H7 (cell line): ENCODE measurements around the gene SMC2. TPM values are rescaled to one million over a fixed set of nuclear protein-coding genes. Genes with fewer than 3 reads are reported as not detected.

Experiments
- DNase-seq: peaks from one replicate; pipeline ENCODE4 v3.0.0; 2012
- H3K27me3 ChIP-seq: 2 replicates; pipeline ENCODE4 v1.6.0; 2011; ENCODE audit warnings: mild to moderate bottlenecking, low read length; ENCODE audit not compliant: control insufficient read depth, insufficient read depth
- H3K36me3 ChIP-seq: replicated peaks from 2 replicates; pipeline ENCODE4 v1.5.1; 2011; ENCODE audit warnings: low read length; ENCODE audit not compliant: control insufficient read depth, insufficient read depth
- H3K4me3 ChIP-seq: 2 replicates; pipeline ENCODE4 v1.5.1; 2011; ENCODE audit warnings: low read depth, mild to moderate bottlenecking, control low read depth, low read length, moderate library complexity; ENCODE audit not compliant: insufficient read depth
- total RNA-seq: library from RNA; depleted of rRNA; stranded (reverse); fragments of >200 nt; shearing (Covaris generic); gene quantifications from 2 replicates; pipeline ENCODE4 v1.2.3, GENCODE V29; 2014

Gene SMC2
- total RNA-seq, 1 experiment from 2014 or later: 15.6 TPM

DNA sequence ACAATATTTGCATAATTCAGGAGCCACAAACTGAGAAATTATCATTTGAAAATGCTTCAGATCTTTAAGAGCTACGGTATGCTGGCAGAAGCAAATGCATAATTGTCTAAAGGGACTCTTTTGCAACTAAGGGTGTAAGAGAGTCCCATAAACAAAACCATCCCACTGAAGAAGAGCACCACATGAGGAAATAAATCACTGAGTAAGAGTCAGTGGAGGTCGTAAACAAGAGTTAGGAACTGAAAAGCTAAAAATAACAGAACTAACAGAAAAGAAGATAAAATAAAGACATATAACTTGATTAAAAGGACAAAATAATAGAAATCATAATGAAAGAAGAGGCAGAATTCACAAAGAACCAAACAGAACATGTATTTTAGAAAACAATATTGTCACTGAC is 3.5 kb upstream of the SMC2 start:
- Histone ChIP-seq H3K27me3 (no peaks in the 10 kb centered on the region), H3K36me3 (no peaks in the 10 kb centered on the region), H3K4me3 (no peak overlapping the region)
- no peak for DNase-seq

DNA sequence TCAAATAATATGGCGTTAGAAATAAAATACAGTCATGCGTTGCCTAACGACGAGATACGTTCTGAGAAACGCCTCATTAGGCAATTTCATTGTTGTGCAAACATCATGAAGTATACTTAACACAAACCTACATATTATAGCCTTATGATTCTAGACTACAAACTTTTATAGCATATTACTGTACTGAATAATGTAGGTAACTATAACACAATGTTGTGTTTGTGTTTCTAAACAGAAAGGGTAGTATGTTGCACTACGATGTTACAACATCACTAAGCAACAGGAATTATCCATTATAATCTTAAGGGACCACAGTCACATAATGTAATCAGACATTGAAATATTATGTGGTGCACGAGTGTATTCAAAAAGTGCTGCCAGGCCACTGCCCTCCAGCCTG is 3.0 kb upstream of the SMC2 start:
- H3K4me3 ChIP-seq: no peak overlapping the region
- H3K36me3 ChIP-seq: no peaks in the 10 kb centered on the region
- H3K27me3 ChIP-seq: no peaks in the 10 kb centered on the region
- DNase-seq: no peak

DNA sequence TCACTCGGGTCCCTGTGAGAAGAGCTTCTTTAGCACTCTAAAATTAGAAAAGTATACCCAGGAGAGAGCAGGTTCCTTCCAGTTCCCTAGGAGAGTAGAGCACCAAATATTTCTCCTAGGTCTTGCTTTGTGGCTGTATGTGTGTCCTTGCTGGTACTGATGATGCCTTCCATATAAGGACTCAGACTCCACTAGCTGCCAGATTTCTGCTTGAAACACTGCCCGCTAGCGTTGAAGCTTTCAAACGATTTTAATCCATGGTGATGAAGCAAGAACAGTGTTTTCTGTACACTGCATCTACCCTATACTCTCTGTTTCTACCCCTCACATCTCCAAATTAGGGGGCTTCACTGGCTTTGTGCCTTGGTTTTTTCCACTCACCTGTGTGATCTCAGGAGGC is 2.4 kb upstream of the SMC2 start:
- H3K4me3 ChIP-seq: no peak overlapping the region
- peak; percentile 12 for DNase-seq
- H3K27me3 ChIP-seq: no peaks in the 10 kb centered on the region
- no peaks in the 10 kb centered on the region for H3K36me3 ChIP-seq

DNA sequence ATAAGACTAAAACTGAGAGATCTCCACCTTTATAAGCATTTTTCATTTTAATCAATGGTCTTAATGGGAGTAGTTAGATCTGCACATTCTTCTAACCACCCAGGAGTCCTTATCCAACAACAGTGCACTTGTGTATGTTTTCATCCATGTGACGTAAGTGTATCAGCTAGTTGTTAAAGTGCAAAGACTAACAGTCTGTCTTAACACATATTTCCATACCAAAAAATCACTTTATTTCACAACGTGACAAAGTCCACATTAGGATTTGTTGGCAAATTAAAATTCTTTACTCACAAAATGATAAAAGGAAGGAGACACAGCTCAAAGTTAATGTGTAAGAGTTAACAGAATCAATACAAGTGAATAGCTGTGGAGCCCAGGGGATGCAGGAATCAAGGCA is 1.9 kb upstream of the SMC2 start:
- no peaks in the 10 kb centered on the region for H3K36me3 ChIP-seq
- no peak for DNase-seq
- H3K4me3 ChIP-seq: no peak overlapping the region
- H3K27me3 ChIP-seq: no peaks in the 10 kb centered on the region

DNA sequence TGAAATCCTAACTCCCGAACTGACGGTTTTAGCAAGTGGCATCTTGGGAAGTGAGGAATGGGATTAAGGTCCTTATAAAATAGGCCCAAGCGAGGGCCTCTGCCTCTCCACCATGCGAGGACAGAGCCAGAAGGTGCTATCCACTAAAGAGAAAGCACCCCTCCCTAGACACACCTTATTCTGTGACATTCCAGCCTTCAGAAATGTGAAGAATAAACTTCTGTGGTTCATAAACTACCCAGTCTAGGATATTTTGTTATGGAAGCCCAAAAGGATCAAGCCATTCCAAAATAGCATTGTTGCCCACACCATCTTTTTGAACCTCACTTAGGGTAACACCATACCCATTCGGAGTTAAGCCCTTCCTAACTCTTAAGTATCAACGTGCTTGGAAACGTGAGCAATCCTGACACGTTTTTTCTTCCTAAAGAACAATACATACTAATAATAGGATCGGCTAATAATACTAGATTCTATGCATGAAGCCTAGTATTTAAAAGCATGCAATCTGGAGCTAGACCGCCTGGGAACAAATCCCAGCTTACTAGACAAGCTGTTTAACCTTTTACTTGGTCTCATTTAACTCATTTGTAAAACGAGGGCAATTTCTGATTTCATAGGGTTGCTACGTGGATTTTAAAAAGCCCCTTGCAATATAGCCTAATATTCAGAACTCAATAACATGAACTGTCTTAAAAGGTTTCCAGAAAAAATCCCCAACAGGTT is 1.1 kb upstream of the SMC2 start:
- H3K27me3 ChIP-seq: no peaks in the 10 kb centered on the region
- peak overlapping the region; percentile 58 for H3K4me3 ChIP-seq
- H3K36me3 ChIP-seq: no peaks in the 10 kb centered on the region
- DNase-seq: no peak

DNA sequence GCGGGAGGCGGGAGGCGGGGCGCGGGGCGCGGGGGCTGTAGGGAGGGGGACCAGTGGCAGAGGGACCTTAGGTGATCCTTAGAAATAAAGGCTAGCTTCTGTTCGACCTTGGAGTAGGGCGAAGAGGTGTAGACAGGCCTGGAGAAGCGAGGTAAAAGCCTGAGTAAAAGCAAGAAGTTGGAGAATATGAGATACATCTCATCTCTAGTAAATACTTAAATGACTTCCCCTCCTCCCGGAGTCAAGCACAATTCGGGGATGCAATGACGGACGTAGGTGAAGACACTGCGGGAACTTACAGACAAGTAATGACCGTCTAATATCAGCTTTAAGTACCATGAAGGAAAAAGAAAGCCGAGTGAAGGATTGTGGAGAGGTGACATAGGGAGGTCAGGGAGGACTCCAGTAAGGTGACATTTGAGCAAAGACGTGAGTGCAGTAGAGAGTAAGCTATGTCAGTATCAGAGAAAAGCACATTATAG is 466 bp downstream of the SMC2 start:
- Histone ChIP-seq H3K36me3 (no peaks in the 10 kb centered on the region), H3K4me3 (peak overlapping the region; percentile 58), H3K27me3 (no peaks in the 10 kb centered on the region)
- no peak for DNase-seq

DNA sequence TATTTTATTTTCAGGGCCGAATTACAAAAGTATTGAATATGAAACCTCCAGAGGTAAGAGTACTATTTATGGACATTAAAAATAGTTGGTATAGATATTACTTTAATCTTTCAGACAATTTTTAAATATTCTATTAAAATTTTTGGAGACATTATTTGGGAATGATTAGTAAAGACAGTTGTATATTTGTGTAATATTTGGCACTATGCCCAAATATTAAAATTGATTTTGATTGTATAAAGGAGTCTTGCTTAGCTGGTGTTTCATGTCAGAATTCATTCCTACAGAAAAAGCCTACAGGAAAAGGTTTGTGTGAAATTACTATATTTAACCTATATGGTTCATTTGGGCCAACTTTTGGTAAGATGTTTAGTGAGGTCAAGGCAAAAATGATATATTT is 5.5 kb downstream of the SMC2 start:
- Histone ChIP-seq H3K36me3 (peaks cover 3% of the 10 kb centered on the region), H3K27me3 (no peaks in the 10 kb centered on the region), H3K4me3 (no peak overlapping the region)
- DNase-seq: no peak

DNA sequence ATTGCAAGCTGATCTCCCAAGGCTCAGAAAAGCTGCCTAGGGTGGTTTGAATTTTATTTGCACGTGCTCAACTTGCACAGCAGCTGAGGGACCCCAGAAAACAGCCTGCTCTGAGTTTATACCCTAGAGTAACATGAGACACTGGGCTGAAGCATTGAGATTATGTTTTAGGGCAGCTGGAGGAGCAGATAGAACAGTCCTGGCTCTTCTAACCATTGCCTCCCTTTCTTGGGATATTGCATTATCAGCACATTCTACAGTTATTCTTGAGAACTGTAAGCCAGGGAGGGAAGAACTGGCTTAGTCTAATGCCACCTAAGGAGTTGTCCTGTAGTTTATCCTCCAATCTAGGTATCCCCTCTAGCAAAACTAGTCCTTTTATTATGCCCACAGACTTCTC is 10.3 kb downstream of the SMC2 start:
- Histone ChIP-seq H3K4me3 (no peak overlapping the region), H3K36me3 (peaks cover 5% of the 10 kb centered on the region), H3K27me3 (no peaks in the 10 kb centered on the region)
- no peak for DNase-seq

DNA sequence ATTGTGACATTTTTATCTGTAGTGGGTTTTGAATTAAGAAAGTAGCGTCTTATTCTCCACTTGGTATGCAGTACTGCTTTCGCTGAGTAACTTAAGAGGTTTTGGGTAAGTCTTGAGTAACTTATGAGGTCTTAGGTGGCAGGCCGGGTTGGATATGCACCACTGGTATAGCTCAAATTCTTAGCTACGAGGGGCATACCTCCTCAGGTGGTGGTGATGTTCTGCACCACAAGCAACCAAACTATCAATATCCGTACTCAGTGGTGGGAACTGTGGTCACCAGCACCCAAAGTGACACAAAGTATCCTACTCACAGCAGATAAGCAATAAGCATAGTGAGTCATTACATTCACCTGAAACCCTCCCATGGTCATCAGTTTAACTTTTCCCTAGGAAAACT is 13.7 kb downstream of the SMC2 start:
- Histone ChIP-seq H3K27me3 (no peaks in the 10 kb centered on the region), H3K36me3 (peaks cover 7% of the 10 kb centered on the region), H3K4me3 (no peak overlapping the region)
- no peak for DNase-seq

DNA sequence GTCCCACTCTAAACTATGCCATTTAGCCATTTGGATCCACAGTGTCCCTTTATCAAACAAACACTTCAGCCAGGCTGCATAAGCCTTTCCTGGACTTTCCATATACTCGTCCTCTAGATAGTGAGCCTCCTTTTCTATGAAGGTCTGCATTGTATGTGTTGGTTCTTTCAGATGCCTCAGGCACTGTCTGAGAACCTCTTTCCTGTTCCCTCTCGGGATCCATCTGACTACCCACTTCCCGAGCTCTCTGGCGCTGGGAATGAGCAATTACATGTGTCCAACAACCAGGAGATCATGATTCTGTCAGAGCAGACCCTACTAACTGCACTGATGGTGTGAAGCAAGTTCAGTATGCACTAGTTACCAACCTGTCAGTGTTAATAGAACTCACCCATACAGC is 14.2 kb downstream of the SMC2 start:
- H3K27me3 ChIP-seq: no peaks in the 10 kb centered on the region
- H3K4me3 ChIP-seq: no peak overlapping the region
- DNase-seq: no peak
- peaks cover 6% of the 10 kb centered on the region for H3K36me3 ChIP-seq

DNA sequence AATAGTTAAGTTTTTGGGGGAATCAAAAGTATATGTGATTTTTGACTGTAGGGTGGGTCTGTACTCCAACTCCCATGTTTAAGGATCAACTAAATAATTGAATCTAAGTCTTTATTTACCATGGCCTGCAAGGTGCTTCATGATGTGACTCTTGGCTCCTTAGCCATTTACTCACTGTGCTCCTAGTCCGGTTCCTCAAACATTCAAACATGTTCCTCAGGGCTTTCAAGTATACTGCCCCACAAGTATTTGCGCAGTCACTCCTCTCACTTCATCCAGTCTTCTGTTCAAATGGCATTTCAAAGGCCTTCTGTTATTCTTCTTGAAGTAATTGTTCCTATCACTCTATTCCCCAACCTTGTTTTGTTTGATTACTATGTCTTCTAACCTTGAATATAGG is 16.4 kb downstream of the SMC2 start:
- Histone ChIP-seq H3K36me3 (peaks cover 6% of the 10 kb centered on the region), H3K4me3 (no peak overlapping the region), H3K27me3 (no peaks in the 10 kb centered on the region)
- DNase-seq: no peak

DNA sequence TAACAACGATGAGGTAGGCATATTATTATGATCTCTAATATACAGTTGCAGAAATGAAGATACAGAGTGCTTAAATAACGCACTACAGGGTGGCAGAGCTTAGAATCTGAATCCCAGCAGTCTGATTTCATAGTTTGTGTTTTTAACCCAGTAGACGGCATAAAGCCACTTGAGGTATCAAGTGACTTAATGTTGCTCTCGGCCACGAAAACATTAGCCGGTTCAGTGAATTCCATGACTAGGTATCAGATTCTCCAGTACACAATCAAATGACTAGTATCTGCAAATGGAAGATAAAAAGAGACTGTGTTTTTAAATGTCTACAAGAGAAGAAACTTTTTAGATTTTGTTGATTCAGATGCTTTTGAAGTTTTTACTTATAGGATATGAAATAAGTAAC is 24.8 kb downstream of the SMC2 start:
- Histone ChIP-seq H3K27me3 (no peaks in the 10 kb centered on the region), H3K36me3 (peaks cover 3% of the 10 kb centered on the region), H3K4me3 (no peak overlapping the region)
- no peak for DNase-seq

DNA sequence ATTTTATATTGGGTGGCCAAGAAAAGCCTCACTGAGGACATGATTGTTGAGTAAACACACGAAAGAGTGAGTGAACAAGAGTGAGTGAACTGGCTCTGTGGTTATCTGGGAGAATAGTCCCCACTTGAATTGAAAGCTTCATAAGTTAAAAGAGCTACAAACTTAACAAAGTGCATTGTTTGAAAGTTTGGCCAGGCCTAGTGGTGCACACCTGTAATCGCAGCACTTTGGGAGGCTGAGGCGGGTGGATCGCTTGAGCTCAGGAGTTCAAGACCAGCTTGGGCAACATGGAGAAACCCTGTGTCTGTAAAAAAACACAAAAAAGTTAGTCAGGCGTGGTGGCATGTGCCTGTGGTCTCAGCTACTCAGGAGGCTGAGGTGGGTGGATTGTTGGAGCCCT is 26.9 kb downstream of the SMC2 start:
- no peak overlapping the region for H3K4me3 ChIP-seq
- H3K27me3 ChIP-seq: no peaks in the 10 kb centered on the region
- no peak for DNase-seq
- peaks cover 5% of the 10 kb centered on the region for H3K36me3 ChIP-seq

DNA sequence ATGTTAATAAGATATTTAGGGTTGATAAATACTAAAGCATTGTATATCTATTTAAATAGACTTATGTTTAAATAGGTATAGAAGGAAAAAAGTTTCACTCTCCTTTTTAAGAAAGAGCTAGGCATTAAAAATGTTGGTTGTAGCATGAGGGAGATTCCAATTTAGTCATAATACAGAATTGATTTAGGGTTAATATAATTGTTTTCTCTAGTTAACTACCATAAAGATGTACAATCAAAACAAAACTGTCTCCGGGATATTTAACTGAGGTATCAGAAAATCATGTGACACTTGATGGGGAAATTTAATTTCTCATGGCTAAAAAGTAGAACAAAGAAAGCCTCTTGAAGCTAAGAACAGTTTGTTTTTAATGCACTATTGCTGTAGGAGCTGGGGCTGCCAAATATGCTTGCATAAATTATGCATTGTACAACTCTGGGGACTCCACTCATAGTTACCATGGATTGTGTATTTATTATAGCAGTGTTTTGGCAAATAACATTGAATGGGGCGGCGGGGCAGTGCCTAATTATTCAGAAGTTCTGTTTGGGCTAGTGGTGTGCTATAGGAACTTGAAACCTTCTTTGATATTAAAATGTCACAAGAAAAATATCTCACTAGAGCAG is 44.2 kb downstream of the SMC2 start:
- Histone ChIP-seq H3K4me3 (no peak overlapping the region), H3K36me3 (peaks cover 4% of the 10 kb centered on the region; the same call in 1 of the 2 replicates), H3K27me3 (no peaks in the 10 kb centered on the region)
- DNase-seq: no peak

DNA sequence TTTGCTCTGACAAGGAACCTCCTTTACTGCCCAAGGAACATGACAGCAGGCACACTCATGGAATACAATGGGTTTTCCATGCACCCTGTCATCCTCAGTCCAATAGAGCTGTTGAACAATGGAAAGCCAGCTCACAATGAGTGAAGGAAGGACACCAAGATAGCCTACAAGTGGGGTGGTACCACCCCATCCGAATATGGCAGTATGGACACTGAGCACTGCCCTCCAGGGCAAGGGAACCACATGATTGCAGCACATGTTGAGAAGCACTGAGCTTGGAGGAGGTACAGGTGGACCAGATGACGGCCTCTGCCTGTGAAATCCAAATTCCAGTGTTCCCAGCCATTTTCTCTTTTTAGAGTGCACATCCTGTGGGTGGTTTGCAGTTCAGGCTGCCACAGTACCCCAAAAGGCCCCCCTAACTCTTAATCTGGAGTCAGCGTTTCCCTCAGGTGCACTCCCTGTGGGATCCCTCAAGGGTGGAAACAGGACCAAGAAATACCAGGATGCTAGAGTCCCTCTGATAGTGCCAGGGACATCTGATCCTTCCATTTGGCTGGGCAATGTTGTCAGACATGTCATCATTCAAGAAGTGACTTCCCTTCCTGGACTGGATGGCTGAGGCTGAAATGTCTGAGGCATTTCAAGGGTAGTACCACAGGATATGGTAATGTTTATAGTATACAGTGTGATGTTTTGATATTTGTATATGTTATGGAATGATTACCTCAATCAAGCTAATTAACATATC is 48.9 kb downstream of the SMC2 start:
- H3K4me3 ChIP-seq: no peak overlapping the region
- no peaks in the 10 kb centered on the region for H3K27me3 ChIP-seq
- no peak for DNase-seq
- peaks cover 2% of the 10 kb centered on the region; the same call in 1 of the 2 replicates for H3K36me3 ChIP-seq
